Mesodermal cell (in vitro differentiated cells): ENCODE data around the gene NOTCH3.

ENCODE experiments used
- H3K27ac ChIP-seq: 2 replicates; pipeline ENCODE4 v1.7.0; 2013; ENCODE audit warnings: mild to moderate bottlenecking, low read depth, low read length, moderate library complexity; ENCODE audit not compliant: severe bottlenecking
- H3K36me3 ChIP-seq: 2 replicates; pipeline ENCODE4 v1.7.1; 2013; ENCODE audit warnings: mild to moderate bottlenecking, low read length, moderate library complexity; ENCODE audit not compliant: control insufficient read depth, insufficient read depth
- H3K4me1 ChIP-seq: one replicate; pipeline ENCODE4 v1.7.1; 2013; ENCODE audit warnings: mild to moderate bottlenecking, low read length; ENCODE audit not compliant: insufficient read depth, control insufficient read depth, poor library complexity, severe bottlenecking
- H3K4me3 ChIP-seq: 2 replicates; pipeline ENCODE4 v1.7.0; 2013; ENCODE audit warnings: low read length, control low read depth, mild to moderate bottlenecking; ENCODE audit not compliant: insufficient read depth, poor library complexity, severe bottlenecking; ENCODE audit errors: extremely low read depth
- H3K9me3 ChIP-seq: 2 replicates; pipeline ENCODE4 v1.7.1; 2013; ENCODE audit warnings: mild to moderate bottlenecking, low read length, moderate library complexity; ENCODE audit not compliant: control insufficient read depth
- WGBS, 2 experiments: methylation state at CpG; one replicate each; pipeline ENCODE4 v1.1.5; 2013; ENCODE audit warnings: missing lambda C conversion rate in 2 of 2; ENCODE audit not compliant: insufficient coverage in 2 of 2; 5-methylcytosine and 5-hydroxymethylcytosine counted together

NOTCH3 gene

GRCh38 chr19:15212711-15213110, 11.9 kb upstream of the NOTCH3 start:
- H3K4me1 ChIP-seq = peaks cover 5% of the 10 kb centered on the region
- no peaks in the 10 kb centered on the region for H3K36me3 ChIP-seq
- no peak overlapping the region for H3K4me3 ChIP-seq
- H3K9me3 ChIP-seq = no peaks in the 10 kb centered on the region
- 92 to 96% methylated on average over 7 to 10 of the region's 12 CpGs for WGBS, 2 experiments
- H3K27ac ChIP-seq = no peak overlapping the region

- no peak overlapping the region for H3K27ac ChIP-seq
- no peaks in the 10 kb centered on the region for H3K9me3 ChIP-seq
- H3K4me3 ChIP-seq = no peak overlapping the region
- H3K36me3 ChIP-seq = no peaks in the 10 kb centered on the region
- 75 to 86% methylated on average over 5 of the region's 5 CpGs for WGBS, 2 experiments
- peaks cover 5% of the 10 kb centered on the region for H3K4me1 ChIP-seq
These were observed 9.6 kb upstream of the NOTCH3 start for GRCh38 chr19:15210323-15210781.

- H3K4me3 ChIP-seq = peak overlapping the region; percentile 29
- no peak overlapping the region for H3K27ac ChIP-seq
- WGBS, 2 experiments = 96% methylated on average over 16 to 17 of the region's 18 CpGs
These were observed 704 bp upstream of the NOTCH3 start for GRCh38 chr19:15201374-15202023.

GRCh38 chr19:15199661-15200552, 888 bp downstream of the NOTCH3 start:
- H3K4me3 ChIP-seq = peak overlapping the region; percentile 95
- WGBS, 2 experiments = 3 to 4% methylated on average over 13 to 44 of the region's 82 CpGs
- peaks cover 2% of the 10 kb centered on the region for H3K4me1 ChIP-seq
- no peak overlapping the region for H3K27ac ChIP-seq
- H3K36me3 ChIP-seq = peaks cover 20% of the 10 kb centered on the region
- no peaks in the 10 kb centered on the region for H3K9me3 ChIP-seq

More at GRCh38 chr19:15201374-15202023, 704 bp upstream of the NOTCH3 start:
- peaks cover 20% of the 10 kb centered on the region for H3K36me3 ChIP-seq
- H3K9me3 ChIP-seq = no peaks in the 10 kb centered on the region
- H3K4me1 ChIP-seq = no peaks in the 10 kb centered on the region

GRCh38 chr19:15198951-15199660, 1.7 kb downstream of the NOTCH3 start:
- Histone ChIP-seq H3K9me3 (no peaks in the 10 kb centered on the region), H3K36me3 (peaks cover 23% of the 10 kb centered on the region), H3K27ac (no peak overlapping the region), H3K4me1 (peaks cover 2% of the 10 kb centered on the region), H3K4me3 (peak overlapping the region; percentile 95)
- WGBS, 2 experiments = 87 to 92% methylated on average over 13 to 15 of the region's 15 CpGs

GRCh38 chr19:15197942-15198341, 2.9 kb downstream of the NOTCH3 start:
- Histone ChIP-seq H3K36me3 (peaks cover 31% of the 10 kb centered on the region), H3K4me1 (peaks cover 2% of the 10 kb centered on the region), H3K4me3 (no peak overlapping the region), H3K27ac (no peak overlapping the region), H3K9me3 (no peaks in the 10 kb centered on the region)
- WGBS, 2 experiments = 77 to 83% methylated on average over 7 to 8 of the region's 8 CpGs

GRCh38 chr19:15197275-15197941, 3.4 kb downstream of the NOTCH3 start:
- WGBS, 2 experiments = 85 to 100% methylated on average over 3 of the region's 14 CpGs
- peaks cover 37% of the 10 kb centered on the region for H3K36me3 ChIP-seq
- peaks cover 2% of the 10 kb centered on the region for H3K4me1 ChIP-seq
- no peaks in the 10 kb centered on the region for H3K9me3 ChIP-seq
- no peak overlapping the region for H3K4me3 ChIP-seq
- no peak overlapping the region for H3K27ac ChIP-seq

- WGBS, 2 experiments = 63 to 75% methylated on average over 2 to 3 of the region's 4 CpGs
- Histone ChIP-seq H3K4me1 (peaks cover 2% of the 10 kb centered on the region), H3K27ac (no peak overlapping the region)
These were observed 4.3 kb downstream of the NOTCH3 start for GRCh38 chr19:15196360-15197005.

GRCh38 chr19:15195371-15196334, 5.1 kb downstream of the NOTCH3 start:
- Histone ChIP-seq H3K36me3 (peaks cover 51% of the 10 kb centered on the region), H3K9me3 (no peaks in the 10 kb centered on the region), H3K27ac (peak overlapping the region; percentile 24), H3K4me1 (peaks cover 2% of the 10 kb centered on the region), H3K4me3 (peak overlapping the region; percentile 27)
- 4 to 6% methylated on average over 37 to 63 of the region's 91 CpGs for WGBS, 2 experiments

More at GRCh38 chr19:15196360-15197005, 4.3 kb downstream of the NOTCH3 start:
- peaks cover 46% of the 10 kb centered on the region for H3K36me3 ChIP-seq
- no peak overlapping the region for H3K4me3 ChIP-seq
- no peaks in the 10 kb centered on the region for H3K9me3 ChIP-seq
